GM13977 (cell line): ENCODE data around the gene SPATA33.

Source experiments
- DNase-seq: peaks from one replicate; pipeline ENCODE4 v3.0.0; 2012; ENCODE audit warnings: low spot score
- in situ Hi-C: fragments of 300-500 bp; cut with MboI; formaldehyde crosslinking; loops from one replicate; pipeline ENCODE4 v1.12.0; 2022; ENCODE audit warnings: low sequenced_read_pairs, low pct_unique_long_range_greater_than_20kb, mixed read lengths, inconsistent platforms; ENCODE audit not compliant: unreplicated experiment
- TF ChIP-seq, protein P1 (sequence below): IDR thresholded peaks from 2 replicates; pipeline ENCODE4 v1.5.1; 2012; ENCODE audit warnings: mild to moderate bottlenecking, control low read depth; ENCODE audit not compliant: insufficient read depth; ENCODE audit errors: extremely low read depth, missing control alignments

SPATA33 gene

DNA sequence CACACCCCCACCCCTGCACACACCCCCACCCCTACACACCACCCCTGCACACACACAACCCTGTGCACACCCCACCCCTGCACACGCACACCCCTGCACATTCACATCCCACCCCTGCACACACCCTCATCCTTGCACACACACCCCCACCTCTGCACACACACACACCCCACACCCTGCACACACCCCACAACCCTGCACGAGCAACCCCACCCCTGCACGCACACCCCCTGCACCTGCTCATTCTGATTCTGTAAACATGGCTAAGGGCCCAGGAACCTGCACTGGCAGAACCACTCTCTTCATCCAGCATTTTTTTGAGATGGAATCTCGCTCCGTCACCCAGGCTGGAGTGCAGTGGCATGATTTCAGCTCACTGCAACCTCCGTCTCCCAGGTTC is 18.3 kb upstream of the SPATA33 start:
- no peak for DNase-seq
- in situ Hi-C loops: no loop called here
- TF ChIP-seq, protein P1, sequence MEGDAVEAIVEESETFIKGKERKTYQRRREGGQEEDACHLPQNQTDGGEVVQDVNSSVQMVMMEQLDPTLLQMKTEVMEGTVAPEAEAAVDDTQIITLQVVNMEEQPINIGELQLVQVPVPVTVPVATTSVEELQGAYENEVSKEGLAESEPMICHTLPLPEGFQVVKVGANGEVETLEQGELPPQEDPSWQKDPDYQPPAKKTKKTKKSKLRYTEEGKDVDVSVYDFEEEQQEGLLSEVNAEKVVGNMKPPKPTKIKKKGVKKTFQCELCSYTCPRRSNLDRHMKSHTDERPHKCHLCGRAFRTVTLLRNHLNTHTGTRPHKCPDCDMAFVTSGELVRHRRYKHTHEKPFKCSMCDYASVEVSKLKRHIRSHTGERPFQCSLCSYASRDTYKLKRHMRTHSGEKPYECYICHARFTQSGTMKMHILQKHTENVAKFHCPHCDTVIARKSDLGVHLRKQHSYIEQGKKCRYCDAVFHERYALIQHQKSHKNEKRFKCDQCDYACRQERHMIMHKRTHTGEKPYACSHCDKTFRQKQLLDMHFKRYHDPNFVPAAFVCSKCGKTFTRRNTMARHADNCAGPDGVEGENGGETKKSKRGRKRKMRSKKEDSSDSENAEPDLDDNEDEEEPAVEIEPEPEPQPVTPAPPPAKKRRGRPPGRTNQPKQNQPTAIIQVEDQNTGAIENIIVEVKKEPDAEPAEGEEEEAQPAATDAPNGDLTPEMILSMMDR: no peak

DNA sequence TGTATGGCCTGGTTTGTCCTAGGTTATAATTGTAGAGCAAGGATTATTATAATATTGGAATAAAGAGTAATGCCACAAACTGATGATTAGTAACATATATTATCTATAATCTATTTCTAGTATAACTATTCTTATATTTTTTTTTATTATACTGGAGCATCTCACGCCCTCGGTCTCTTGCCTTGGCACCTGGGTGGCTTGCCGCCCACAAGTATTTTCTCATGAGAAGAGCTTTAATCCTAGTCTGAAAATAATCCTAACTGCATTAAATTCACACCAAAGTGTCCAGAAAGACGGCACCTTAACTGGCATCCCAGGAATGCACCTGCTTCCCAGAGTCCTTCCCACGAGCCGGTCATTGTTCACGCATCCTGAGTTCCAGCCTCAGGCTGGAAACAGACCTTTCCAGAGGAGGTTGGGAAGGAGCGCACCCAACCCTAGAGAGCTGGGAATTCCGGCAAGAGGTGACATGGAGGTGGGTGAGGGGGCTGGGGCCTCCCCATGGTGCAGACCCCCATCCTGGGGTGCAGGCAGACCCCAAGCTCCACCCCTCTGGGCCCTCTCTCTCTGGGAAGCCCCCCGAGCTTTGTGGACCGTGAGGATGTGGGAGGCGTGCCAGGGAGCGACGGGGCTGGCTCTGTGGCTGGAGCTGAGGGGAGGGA is 16.0 kb upstream of the SPATA33 start:
- TF ChIP-seq, protein P1: no peak
- DNase-seq: no peak
- in situ Hi-C loops: no loop called here

DNA sequence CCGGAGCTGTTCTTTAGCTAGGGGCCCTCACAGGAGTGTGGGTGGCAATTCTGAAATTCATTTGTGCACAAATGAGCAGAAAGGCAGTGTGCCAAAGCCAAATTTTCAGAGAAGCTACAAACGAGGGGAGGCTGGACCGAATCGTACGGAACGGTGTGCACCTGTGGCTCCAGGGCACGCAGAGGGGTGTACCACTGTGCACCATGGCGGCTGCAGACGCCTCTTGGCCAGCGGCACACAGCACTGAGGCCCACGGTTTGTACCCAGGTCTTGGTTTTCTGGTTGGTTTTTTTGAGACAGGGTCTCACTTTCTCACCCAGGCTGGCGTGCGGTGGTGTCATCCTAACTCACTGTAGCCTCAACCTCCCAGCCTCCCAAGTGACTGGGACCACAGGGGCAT is 15.1 kb upstream of the SPATA33 start:
- in situ Hi-C loops: no loop called here
- TF ChIP-seq, protein P1: no peak
- DNase-seq: no peak

DNA sequence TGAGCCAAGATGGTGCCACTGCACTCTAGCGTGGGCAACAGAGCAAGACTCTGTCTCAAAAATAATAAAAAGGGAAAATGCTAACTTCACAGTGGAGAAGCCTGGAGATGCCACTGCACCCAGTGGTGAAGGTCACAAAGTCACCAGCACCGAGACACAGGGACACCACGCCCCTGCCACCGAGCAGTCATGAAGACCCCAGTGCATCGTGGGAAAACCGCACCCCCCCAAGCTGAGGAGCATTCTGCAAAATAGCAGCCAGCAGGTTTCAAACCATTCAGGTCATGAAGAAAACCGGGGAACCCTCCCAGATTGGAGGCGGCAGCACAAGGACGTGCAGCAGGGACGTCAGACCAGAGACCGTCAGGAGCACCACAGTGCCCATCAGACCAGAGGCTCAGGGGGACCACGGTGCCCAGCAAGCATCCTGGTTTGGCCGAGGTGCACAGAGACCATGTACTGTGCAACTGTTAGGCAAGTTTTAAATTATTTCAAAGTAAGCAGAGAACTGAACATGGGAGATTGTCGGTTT is 13.8 kb upstream of the SPATA33 start:
- in situ Hi-C loops: no loop called here
- TF ChIP-seq, protein P1: no peak
- no peak for DNase-seq

DNA sequence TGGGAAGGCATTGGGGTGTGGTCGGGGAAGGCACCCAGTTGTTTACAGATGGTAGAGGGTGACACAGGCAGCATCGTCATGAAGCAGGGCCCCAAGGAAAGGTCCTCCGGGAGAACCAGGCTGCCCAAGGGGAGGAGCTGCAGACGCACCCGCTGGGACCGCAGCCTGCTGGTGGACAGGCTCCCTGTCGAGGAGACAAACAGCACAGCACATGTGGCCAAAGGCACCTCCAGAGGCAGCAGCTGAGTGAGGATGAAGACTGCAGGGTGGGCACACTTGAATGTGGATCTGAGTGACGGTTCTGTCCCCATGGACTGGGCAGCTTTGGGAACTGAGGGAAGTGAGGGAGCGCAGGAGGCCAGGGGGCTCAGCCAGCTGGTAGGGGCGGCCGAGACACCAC is 12.5 kb upstream of the SPATA33 start:
- in situ Hi-C loops: no loop called here
- TF ChIP-seq, protein P1: no peak
- no peak for DNase-seq

DNA sequence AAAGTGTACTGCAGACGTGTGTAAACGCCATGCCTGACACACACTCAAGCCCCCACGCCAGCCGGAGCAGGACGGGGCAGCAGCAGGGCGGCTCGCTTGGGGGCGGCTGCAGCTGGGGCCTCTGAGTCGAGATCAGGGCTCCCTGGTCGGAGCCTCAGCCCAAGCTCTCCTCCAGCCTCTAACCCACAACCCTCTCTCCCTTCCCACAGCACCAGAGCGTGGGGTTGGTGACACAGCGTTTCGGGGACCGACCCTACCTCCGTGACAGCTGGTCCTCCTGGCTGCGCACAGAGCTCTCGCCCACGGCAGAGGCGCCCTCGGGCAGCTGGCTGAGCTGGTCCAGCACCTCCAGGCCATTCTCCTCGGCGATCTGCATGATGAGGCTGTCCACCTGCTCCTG is 11.4 kb upstream of the SPATA33 start:
- DNase-seq: no peak
- TF ChIP-seq, protein P1: no peak
- in situ Hi-C loops: no loop called here
